Testis (tissue), 3 donors: ENCODE results near the gene WDFY4. TPM values are rescaled to one million over a fixed set of nuclear protein-coding genes. Genes with fewer than 3 reads are reported as not detected.

Experiments
- DNase-seq: peaks from one replicate; pipeline ENCODE4 v3.0.0-alpha.2; 2019
- H3K27ac ChIP-seq, 2 donors: fragments of 200-600 bp; sonication (generic); one replicate each; pipeline ENCODE4 v1.5.1; 2019
- H3K27me3 ChIP-seq: fragments of 200-600 bp; sonication (generic); one replicate; pipeline ENCODE4 v1.5.1; 2019
- H3K36me3 ChIP-seq: fragments of 200-600 bp; sonication (generic); one replicate; pipeline ENCODE4 v1.5.1; 2017; ENCODE audit warnings: low read depth; ENCODE audit errors: missing control alignments
- H3K4me1 ChIP-seq: fragments of 200-600 bp; sonication (generic); one replicate; pipeline ENCODE4 v1.5.1; 2019
- H3K4me3 ChIP-seq, 2 donors: fragments of 200-600 bp; sonication (generic); one replicate each; pipeline ENCODE4 v1.5.1; 2017 to 2019
- H3K9me3 ChIP-seq: fragments of 200-600 bp; sonication (generic); one replicate; pipeline ENCODE4 v1.5.1; 2017
- POLR2A ChIP-seq: fragments of 450-650 bp; IDR thresholded peaks from one replicate; pipeline ENCODE4 v1.6.1; 2017; ENCODE audit warnings: antibody characterized with exemption, mild to moderate bottlenecking, moderate library complexity
- WGBS, 2 donors: methylation state at CpG; one replicate each; pipeline ENCODE4 v1.1.5; 2018; 5-methylcytosine and 5-hydroxymethylcytosine counted together
- intact Hi-C: fragments of 100-400 bp; cut with DNase I; formaldehyde crosslinking; loops from one replicate; pipeline ENCODE4 v1.15.1; 2023; ENCODE audit warnings: low total_unique reads
- polyA plus RNA-seq: library from polyadenylated mRNA; stranded (reverse); fragments of 350-450 nt; fragmentation: Illumina TruSeq; extraction: RNeasy Lipid Tissue Mini Kit (QIAGEN cat#74804); gene quantifications from one replicate; pipeline ENCODE4 v1.2.3, GENCODE V29; 2014; ENCODE audit warnings: low read depth, low replicate concordance; ENCODE audit not compliant: insufficient read depth
- total RNA-seq, 2 donors: library from RNA; depleted of rRNA; stranded (reverse); fragments of >200 nt; gene quantifications; one replicate each; pipeline ENCODE4 v1.2.3, GENCODE V29; 2016
- TF ChIP-seq, protein P1 (sequence below), 3 experiments: fragments of 450-650 bp in 2 of 3; fragments of 200-600 bp in 1 of 3; sonication (generic) in 1 of 3; IDR thresholded peaks; one replicate each; pipeline ENCODE4 v1.5.1; 2016 to 2019; ENCODE audit warnings: antibody characterized with exemption in 3 of 3, mild to moderate bottlenecking in 2 of 3, moderate library complexity in 1 of 3

Gene WDFY4
- total and polyA plus RNA-seq, 3 donors from 2014 or later = 10.2 to 21.5 (median 18.4) TPM

DNA sequence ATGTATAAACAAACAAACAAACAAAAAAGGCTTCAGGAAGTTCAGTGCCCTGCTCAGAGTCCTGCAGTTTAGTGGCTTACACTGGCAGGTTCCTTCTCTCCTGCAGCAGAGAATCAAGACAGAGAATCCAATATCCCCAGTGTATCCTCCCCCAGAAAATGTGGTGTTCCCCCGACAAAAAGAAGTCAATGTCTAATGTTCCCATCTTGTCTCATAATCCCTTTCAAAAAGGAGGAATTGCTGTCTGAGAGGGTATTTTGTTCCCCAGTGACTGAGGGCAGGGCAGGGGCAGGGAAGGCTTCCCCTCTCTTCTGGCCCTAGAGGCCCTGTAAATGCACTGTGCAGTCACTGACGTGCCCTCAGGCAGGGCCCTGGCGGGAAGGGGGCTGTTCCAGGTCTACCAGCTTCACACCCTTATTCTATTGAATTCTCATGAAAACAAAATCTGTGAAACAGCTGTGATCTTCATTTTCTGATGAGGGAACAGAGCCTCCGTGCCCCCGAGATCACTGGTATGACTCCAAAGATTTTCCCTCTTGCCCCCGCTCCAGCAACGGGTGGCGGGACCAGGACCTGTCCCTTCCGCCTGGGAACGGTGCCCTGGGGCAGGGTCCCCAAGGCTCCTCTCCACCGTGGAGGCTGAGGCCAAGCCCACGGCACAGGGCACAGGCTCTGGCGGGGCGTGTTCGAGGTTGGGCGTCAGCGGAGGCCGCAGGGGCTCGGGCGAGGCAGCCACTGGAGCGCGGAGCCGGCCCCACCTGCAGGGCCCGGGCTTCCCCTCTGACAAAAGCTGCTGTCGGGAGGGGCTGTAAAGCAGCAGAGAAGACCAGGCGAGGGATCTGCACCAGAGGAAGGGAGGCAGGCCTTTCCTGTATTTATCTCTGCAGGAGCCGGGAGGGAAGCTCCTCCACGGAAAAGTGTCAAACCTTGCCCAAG, 13.4 kb upstream of the WDFY4 start:
- H3K27me3 ChIP-seq = no peaks in the 10 kb centered on the region
- intact Hi-C loops = no loop called here
- DNase-seq = no peak
- H3K9me3 ChIP-seq = no peaks in the 10 kb centered on the region
- peak overlapping the region in 1 of 2 donors; percentile 38 for H3K4me3 ChIP-seq
- no peak for TF ChIP-seq POLR2A
- TF ChIP-seq, protein P1, sequence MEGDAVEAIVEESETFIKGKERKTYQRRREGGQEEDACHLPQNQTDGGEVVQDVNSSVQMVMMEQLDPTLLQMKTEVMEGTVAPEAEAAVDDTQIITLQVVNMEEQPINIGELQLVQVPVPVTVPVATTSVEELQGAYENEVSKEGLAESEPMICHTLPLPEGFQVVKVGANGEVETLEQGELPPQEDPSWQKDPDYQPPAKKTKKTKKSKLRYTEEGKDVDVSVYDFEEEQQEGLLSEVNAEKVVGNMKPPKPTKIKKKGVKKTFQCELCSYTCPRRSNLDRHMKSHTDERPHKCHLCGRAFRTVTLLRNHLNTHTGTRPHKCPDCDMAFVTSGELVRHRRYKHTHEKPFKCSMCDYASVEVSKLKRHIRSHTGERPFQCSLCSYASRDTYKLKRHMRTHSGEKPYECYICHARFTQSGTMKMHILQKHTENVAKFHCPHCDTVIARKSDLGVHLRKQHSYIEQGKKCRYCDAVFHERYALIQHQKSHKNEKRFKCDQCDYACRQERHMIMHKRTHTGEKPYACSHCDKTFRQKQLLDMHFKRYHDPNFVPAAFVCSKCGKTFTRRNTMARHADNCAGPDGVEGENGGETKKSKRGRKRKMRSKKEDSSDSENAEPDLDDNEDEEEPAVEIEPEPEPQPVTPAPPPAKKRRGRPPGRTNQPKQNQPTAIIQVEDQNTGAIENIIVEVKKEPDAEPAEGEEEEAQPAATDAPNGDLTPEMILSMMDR (IDR thresholded peaks at IDR 0.05) = no peak
- no peaks in the 10 kb centered on the region for H3K4me1 ChIP-seq
- H3K27ac ChIP-seq = no peak overlapping the region
- H3K36me3 ChIP-seq = no peaks in the 10 kb centered on the region
- WGBS, 2 donors = 46 to 52% methylated on average over 9 to 28 of the region's 28 CpGs

DNA sequence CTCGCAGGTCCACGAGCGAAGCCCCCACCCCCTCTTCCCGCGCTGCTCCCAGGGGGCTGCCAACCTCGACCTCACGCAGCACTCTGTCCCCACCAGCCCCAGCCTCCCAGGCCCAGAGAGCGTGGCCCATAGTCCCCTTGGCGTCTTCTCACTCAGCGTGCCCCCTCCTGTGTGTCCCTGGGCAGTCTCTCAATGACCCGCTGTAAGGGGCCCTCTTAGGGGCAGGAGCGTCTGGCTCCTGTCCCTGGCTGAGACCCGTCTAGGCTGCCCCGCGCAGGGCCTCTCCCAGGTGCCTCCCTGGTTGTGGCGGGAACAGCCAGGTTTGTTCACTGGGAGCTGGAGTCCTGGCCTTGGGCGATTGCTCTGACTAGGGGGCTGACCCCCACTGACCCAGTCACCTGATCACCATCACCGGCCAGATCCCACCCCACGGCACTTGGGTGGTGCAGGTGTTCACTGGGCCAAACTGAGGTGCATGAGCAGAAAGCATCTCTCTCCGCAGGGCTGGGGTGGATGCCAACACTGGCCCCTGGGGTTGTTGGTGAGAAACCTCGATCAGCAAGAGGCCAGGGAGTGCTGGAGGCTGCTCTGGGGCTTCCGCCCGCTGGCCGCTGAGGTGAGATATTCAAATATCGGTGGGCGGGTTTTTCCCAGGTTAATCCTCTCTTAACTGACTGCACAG, 12.6 kb upstream of the WDFY4 start:
- no peak for DNase-seq
- Histone ChIP-seq H3K36me3 (no peaks in the 10 kb centered on the region), H3K9me3 (no peaks in the 10 kb centered on the region), H3K27ac (no peak overlapping the region), H3K4me1 (no peaks in the 10 kb centered on the region), H3K4me3 (peak overlapping the region in 1 of 2 donors; percentile 38), H3K27me3 (no peaks in the 10 kb centered on the region)
- 42 to 67% methylated on average over 19 to 26 of the region's 26 CpGs for WGBS, 2 donors
- intact Hi-C loops = no loop called here
- TF ChIP-seq, protein P1 (IDR thresholded peaks at IDR 0.05) = no peak
- TF ChIP-seq POLR2A = no peak

DNA sequence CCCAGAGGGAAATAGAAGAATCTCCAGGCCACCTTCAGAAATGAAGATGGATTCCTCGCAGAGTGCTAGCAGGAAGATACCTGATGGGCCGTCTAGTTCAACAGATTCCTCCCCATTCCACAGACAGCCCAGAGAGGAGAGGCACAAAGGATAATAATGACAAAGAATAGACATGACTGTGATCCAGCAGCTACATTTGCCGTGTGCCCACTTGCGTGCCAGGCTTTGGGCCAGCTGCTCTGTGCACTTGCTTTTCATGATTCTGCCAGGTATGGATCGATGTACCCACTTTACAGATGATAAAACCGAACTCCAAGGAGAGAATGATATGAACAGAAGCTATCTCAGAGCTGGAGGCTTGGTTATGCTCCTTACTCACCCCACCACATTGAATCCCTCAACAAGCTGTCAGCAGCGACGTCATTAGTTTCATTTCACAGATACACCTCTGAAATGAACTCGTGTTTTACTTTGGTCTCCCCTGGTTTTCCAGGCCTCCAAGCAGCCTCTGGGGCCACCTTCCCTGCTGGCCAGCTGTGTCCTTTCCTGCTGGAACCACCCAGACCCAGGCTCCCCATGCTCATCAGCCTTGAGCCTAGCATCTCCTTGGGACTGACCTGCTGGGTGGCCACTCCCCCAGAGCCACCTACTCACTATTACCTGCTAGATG, 11.9 kb upstream of the WDFY4 start:
- TF ChIP-seq POLR2A = no peak
- TF ChIP-seq, protein P1 (IDR thresholded peaks at IDR 0.05) = no peak
- H3K9me3 ChIP-seq = no peaks in the 10 kb centered on the region
- no peaks in the 10 kb centered on the region for H3K27me3 ChIP-seq
- no peak overlapping the region for H3K4me3 ChIP-seq
- no peaks in the 10 kb centered on the region for H3K36me3 ChIP-seq
- no peak for DNase-seq
- H3K4me1 ChIP-seq = no peaks in the 10 kb centered on the region
- WGBS, 2 donors = 59 to 72% methylated on average over 9 of the region's 9 CpGs
- intact Hi-C loops = no loop called here
- no peak overlapping the region for H3K27ac ChIP-seq

DNA sequence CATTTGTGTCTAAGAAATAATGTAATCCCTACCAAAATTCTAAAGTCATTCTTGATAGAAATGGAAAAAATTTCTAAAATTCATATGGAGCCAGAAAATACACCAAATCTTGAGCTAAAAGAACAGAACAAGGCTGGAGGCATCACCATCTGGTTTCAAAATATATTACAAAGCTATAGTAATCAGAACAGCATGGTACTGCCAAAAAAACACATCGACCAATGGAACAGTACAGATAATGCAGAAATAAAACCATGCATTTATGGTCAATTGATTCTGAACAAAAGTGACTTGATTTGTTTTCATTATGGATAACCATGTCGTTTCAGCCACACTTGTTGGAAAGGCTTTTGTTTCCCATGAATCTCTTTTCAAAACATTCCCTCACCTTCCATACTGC, 7.0 kb upstream of the WDFY4 start:
- WGBS, 2 donors = 89 to 90% methylated on average over 2 of the region's 2 CpGs

More for the DNA sequence above, 7.0 kb upstream of the WDFY4 start:
- no peak for TF ChIP-seq POLR2A
- TF ChIP-seq, protein P1 (IDR thresholded peaks at IDR 0.05) = no peak
- Histone ChIP-seq H3K27ac (no peak overlapping the region), H3K4me1 (no peaks in the 10 kb centered on the region), H3K27me3 (no peaks in the 10 kb centered on the region), H3K9me3 (no peaks in the 10 kb centered on the region), H3K36me3 (no peaks in the 10 kb centered on the region), H3K4me3 (no peak overlapping the region)
- DNase-seq = no peak
- intact Hi-C loops = no loop called here
